Measurements from ENCODE around the gene RYR1. TPM values are rescaled to one million over a fixed set of nuclear protein-coding genes. Genes with fewer than 3 reads are reported as not detected.

Gene RYR1
- total and polyA plus RNA-seq, 10 of the 15 experiments (the other 5 are each of a cell fraction or from before 2014, with no cell fraction given): under 0.01 to 0.32 (median 0.07) TPM; not detected in 1

DNA sequence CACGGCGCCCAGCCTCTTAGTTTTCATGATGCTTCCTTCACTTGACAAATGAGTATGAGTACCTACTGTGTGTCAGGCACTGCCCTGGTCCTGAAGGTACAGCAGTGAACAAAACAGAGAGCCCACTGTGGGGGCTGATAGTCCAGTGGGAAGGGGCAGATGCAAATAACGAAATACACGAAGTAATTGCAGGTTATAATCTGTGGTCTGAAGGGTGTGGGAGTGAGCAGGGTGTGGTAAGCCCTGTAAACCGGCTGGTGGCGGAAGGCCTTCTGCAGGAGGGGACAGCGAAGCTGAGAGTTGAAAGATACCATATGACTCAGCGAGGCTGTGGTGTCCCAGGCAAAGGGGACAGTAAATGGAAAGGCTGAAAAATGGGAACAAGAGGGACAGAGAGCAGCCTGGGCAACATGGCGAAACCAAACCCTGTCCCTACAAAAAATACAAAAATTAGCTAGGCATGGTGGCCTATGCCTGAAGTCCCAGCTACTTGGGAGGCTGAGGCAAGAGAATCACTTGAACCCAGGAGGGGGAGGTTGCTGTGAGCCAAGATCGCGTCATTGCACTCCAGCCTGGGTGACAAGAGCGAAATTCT is 123.8 kb downstream of the RYR1 start (continued):
- peak; percentile 64; the same call in 1 of the 2 replicates for TF ChIP-seq CREM (IDR thresholded peaks at IDR 0.05; ENCODE audit: low read depth)
- TF ChIP-seq IKZF1 (conservative IDR thresholded peaks at IDR 0.05): peak; percentile 99
- TF ChIP-seq SMAD1 (IDR thresholded peaks at IDR 0.05; ENCODE audit: low read depth, partially characterized antibody): no peak
- peak; percentile 26; the same call in 1 of the 2 replicates for TF ChIP-seq ZSCAN29 (IDR thresholded peaks at IDR 0.05)
- peak; percentile 63; the same call in 1 of the 2 replicates for TF ChIP-seq ZBED1 (IDR thresholded peaks at IDR 0.05; ENCODE audit: borderline replicate concordance)
- TF ChIP-seq MEF2A (IDR thresholded peaks at IDR 0.05; ENCODE audit: insufficient read depth, low read depth, low read length): peak; percentile 52; the same call in 1 of the 2 replicates
- TF ChIP-seq CREB1 (IDR thresholded peaks at IDR 0.05; ENCODE audit: low read depth): peak; percentile 52
- TF ChIP-seq ATF2 (IDR thresholded peaks at IDR 0.05; ENCODE audit: low read length): peak; percentile 73; the same call in 1 of the 2 replicates
- TF ChIP-seq JUNB (IDR thresholded peaks at IDR 0.05): peak; percentile 86
- TF ChIP-seq POLR2A (IDR thresholded peaks at IDR 0.05; ENCODE audit: low read depth, low read length): 0 out of 2 replicates have a peak, but pooled peaks have one; percentile 35
- peak; percentile 67 for TF ChIP-seq ZNF217 (IDR thresholded peaks at IDR 0.05)
- TF ChIP-seq DPF2 (IDR thresholded peaks at IDR 0.05): peak; percentile 98
- peak; percentile 97 for TF ChIP-seq BCL11A (IDR thresholded peaks at IDR 0.05; ENCODE audit: low read depth, low read length)
- peak; percentile 48; the same call in 1 of the 2 replicates for TF ChIP-seq SMC3 (IDR thresholded peaks at IDR 0.05; ENCODE audit: borderline replicate concordance, low read length)
- peak; percentile 87; the same call in 1 of the 2 replicates for TF ChIP-seq PAX5 (IDR thresholded peaks at IDR 0.05; ENCODE audit: borderline replicate concordance, low read depth, low read length)
- no peak for TF ChIP-seq ELK1 (IDR thresholded peaks at IDR 0.05; ENCODE audit: low read depth, low read length)
- TF ChIP-seq MYC (IDR thresholded peaks at IDR 0.05; ENCODE audit: insufficient read depth, insufficient read length, insufficient replicate concordance, low read length, severe bottlenecking): no peak
- TF ChIP-seq GATAD2B (conservative IDR thresholded peaks at IDR 0.05; ENCODE audit: low read depth): peak; percentile 86
- peak; percentile 94 for TF ChIP-seq CBFB (IDR thresholded peaks at IDR 0.05; ENCODE audit: low read depth)
- TF ChIP-seq NFYA (IDR thresholded peaks at IDR 0.05; ENCODE audit: borderline replicate concordance, low read depth, low read length): no peak
- peak; percentile 99 for TF ChIP-seq IKZF2 (IDR thresholded peaks at IDR 0.05)
- peak; percentile 80 for TF ChIP-seq NFIC (IDR thresholded peaks at IDR 0.05; ENCODE audit: low read depth, low read length)
- TF ChIP-seq, protein P1, sequence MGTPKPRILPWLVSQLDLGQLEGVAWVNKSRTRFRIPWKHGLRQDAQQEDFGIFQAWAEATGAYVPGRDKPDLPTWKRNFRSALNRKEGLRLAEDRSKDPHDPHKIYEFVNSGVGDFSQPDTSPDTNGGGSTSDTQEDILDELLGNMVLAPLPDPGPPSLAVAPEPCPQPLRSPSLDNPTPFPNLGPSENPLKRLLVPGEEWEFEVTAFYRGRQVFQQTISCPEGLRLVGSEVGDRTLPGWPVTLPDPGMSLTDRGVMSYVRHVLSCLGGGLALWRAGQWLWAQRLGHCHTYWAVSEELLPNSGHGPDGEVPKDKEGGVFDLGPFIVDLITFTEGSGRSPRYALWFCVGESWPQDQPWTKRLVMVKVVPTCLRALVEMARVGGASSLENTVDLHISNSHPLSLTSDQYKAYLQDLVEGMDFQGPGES (IDR thresholded peaks at IDR 0.05): no peak
- peak; percentile 97 for TF ChIP-seq RUNX3 (IDR thresholded peaks at IDR 0.05; ENCODE audit: low read length)
- peak; percentile 90; the same call in 1 of the 2 replicates for TF ChIP-seq RCOR1 (conservative IDR thresholded peaks at IDR 0.05; ENCODE audit: low read depth, low read length)
- TF ChIP-seq POU2F2 (IDR thresholded peaks at IDR 0.05; ENCODE audit: borderline replicate concordance, low read depth, low read length): peak; percentile 93
- TF ChIP-seq BHLHE40 (IDR thresholded peaks at IDR 0.05; ENCODE audit: borderline replicate concordance in 1 of 2, low read depth in 2 of 2, low read length in 1 of 2): peak; percentile 70 to 76
- 0 out of 4 replicates have a peak, but pooled peaks of 1 of the 2 experiments have one; percentile 40 for TF ChIP-seq CEBPB (IDR thresholded peaks at IDR 0.05; ENCODE audit: borderline replicate concordance in 1 of 2, low read depth in 2 of 2, low read length in 2 of 2)
- peak; percentile 53 for TF ChIP-seq SP1 (IDR thresholded peaks at IDR 0.05; ENCODE audit: low read depth, low read length)
- peak; percentile 89 to 94 for TF ChIP-seq EP300 (IDR thresholded peaks at IDR 0.05; ENCODE audit: borderline replicate concordance in 1 of 2, control insufficient read depth in 1 of 2, low read depth in 2 of 2, low read length in 2 of 2)
